Right lobe of liver (tissue), 6 donors: ENCODE data around the gene HLA-DQA1. TPM values are rescaled to one million over a fixed set of nuclear protein-coding genes. Genes with fewer than 3 reads are reported as not detected.
A peak's percentile ranks its signal among the peaks of the same experiment; 100 is the strongest.

ENCODE experiments used
- ATAC-seq, 4 donors: fragments of 200-7000 bp; cut with Tn5 transposase; one replicate each; pipeline ENCODE4 v1.9.1; 2020; ENCODE audit warnings: mild to moderate bottlenecking in 4 of 4, moderate library complexity in 4 of 4
- DNase-seq, 3 donors: peaks; one replicate each; pipeline ENCODE4 v3.0.0-alpha.2; 2020
- H3K27ac ChIP-seq, 3 donors: fragments of 200-600 bp; one replicate each; pipeline ENCODE4 v1.8.0; 2022
- H3K27me3 ChIP-seq, 2 donors: fragments of 200-600 bp; one replicate each; pipeline ENCODE4 v1.8.0; 2022
- H3K36me3 ChIP-seq, 4 donors: fragments of 200-600 bp; sonication (generic) in 1 of 4; one replicate each; pipeline versions ENCODE4 v1.5.1 to v1.8.0; 2017 to 2022; ENCODE audit warnings: control low read depth in 1 of 4
- H3K4me1 ChIP-seq, 4 donors: fragments of 200-600 bp; sonication (generic) in 1 of 4; one replicate each; pipeline versions ENCODE4 v1.5.1 to v1.8.0; 2017 to 2022; ENCODE audit warnings: control low read depth in 1 of 4
- H3K4me3 ChIP-seq, 3 donors: fragments of 200-600 bp; one replicate each; pipeline ENCODE4 v1.8.0; 2022
- H3K9me3 ChIP-seq, 4 donors: fragments of 200-600 bp; sonication (generic) in 1 of 4; one replicate each; pipeline versions ENCODE4 v1.5.1 to v1.8.0; 2017 to 2022; ENCODE audit warnings: control low read depth in 1 of 4
- POLR2A ChIP-seq: fragments of 450-650 bp; IDR thresholded peaks from one replicate; pipeline ENCODE4 v1.6.1; 2017; ENCODE audit warnings: antibody characterized with exemption, mild to moderate bottlenecking
- WGBS: methylation state at CpG from one replicate; pipeline ENCODE4 v1.1.6; 2018; ENCODE audit warnings: low coverage, low lambda C conversion rate; ENCODE audit not compliant: insufficient coverage; ENCODE audit errors: missing lambda C conversion rate; 5-methylcytosine and 5-hydroxymethylcytosine counted together
- intact Hi-C, 2 donors: fragments of 100-400 bp; cut with DNase I; formaldehyde crosslinking; loops; one replicate each; pipeline versions ENCODE4 v1.11.2 to v1.14.1; 2022
- total RNA-seq, 6 experiments: library from RNA; depleted of rRNA in 2 of 6; stranded (reverse); fragments of >200 nt in 2 of 6; fragmentation: NEBNext Ultra II Directional in 3 of 6; extraction: Animal tissue kit (Norgen Biotek cat#: 25700) in 3 of 6; gene quantifications; one replicate each; pipeline versions ENCODE4 v1.1.0 to v1.2.4, GENCODE V29; 2016 to 2023
- TF ChIP-seq, protein P1 (sequence below), 4 donors: fragments of 200-600 bp in 3 of 4; fragments of 450-650 bp in 1 of 4; IDR thresholded peaks; one replicate each; pipeline versions ENCODE4 v1.5.1 to v1.8.0; 2016 to 2022; ENCODE audit warnings: antibody characterized with exemption in 4 of 4, mild to moderate bottlenecking in 2 of 4
- donor health status: DM: no; HTN: yes; CAD: no.
- donor health status: DM: no; HTN: no; CAD: no.
- donor health status: DM: no; HTN: no; CAD: no.
- donor health status: DM: no; HTN: yes; CAD: no.
- donor health status: DM: no; HTN: yes; CAD: no.

HLA-DQA1 gene
- total RNA-seq, 6 experiments from 2014 or later, result 0.31 to 15.9 (median 5.4) TPM

DNA sequence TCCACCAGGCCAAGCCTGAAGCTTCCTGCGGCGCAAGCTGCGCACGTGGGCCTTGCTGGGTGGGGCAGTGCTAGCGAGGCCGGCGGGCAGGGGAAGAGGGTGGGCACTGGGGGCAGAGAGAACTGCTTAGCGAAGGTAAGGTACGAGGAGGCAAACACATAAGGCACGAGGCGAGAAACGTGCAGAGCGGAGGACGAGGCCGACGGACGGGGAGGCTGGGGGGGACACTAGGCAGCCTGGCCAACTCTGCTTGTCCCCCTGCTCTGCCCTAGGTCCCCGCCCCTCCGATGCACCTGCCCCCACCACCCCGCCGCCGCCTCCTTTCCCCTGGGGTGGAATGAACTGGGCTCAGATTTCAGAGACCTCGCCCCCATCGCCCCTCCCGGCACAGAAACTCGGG, 27.1 kb downstream of the HLA-DQA1 start:
- intact Hi-C loops, result no loop called here
- Histone ChIP-seq H3K27ac (no peak overlapping the region), H3K4me3 (no peak overlapping the region), H3K9me3 (no peaks in the 10 kb centered on the region), H3K36me3 (no peaks in the 10 kb centered on the region), H3K27me3 (no peaks in the 10 kb centered on the region), H3K4me1 (no peaks in the 10 kb centered on the region)
- DNase-seq, result no peak
- ATAC-seq, result no peak
- WGBS, result no CpG with 5 or more reads among the region's 26 CpGs
- TF ChIP-seq, protein P1, sequence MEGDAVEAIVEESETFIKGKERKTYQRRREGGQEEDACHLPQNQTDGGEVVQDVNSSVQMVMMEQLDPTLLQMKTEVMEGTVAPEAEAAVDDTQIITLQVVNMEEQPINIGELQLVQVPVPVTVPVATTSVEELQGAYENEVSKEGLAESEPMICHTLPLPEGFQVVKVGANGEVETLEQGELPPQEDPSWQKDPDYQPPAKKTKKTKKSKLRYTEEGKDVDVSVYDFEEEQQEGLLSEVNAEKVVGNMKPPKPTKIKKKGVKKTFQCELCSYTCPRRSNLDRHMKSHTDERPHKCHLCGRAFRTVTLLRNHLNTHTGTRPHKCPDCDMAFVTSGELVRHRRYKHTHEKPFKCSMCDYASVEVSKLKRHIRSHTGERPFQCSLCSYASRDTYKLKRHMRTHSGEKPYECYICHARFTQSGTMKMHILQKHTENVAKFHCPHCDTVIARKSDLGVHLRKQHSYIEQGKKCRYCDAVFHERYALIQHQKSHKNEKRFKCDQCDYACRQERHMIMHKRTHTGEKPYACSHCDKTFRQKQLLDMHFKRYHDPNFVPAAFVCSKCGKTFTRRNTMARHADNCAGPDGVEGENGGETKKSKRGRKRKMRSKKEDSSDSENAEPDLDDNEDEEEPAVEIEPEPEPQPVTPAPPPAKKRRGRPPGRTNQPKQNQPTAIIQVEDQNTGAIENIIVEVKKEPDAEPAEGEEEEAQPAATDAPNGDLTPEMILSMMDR (IDR thresholded peaks at IDR 0.05), result no peak
- TF ChIP-seq POLR2A, result no peak

DNA sequence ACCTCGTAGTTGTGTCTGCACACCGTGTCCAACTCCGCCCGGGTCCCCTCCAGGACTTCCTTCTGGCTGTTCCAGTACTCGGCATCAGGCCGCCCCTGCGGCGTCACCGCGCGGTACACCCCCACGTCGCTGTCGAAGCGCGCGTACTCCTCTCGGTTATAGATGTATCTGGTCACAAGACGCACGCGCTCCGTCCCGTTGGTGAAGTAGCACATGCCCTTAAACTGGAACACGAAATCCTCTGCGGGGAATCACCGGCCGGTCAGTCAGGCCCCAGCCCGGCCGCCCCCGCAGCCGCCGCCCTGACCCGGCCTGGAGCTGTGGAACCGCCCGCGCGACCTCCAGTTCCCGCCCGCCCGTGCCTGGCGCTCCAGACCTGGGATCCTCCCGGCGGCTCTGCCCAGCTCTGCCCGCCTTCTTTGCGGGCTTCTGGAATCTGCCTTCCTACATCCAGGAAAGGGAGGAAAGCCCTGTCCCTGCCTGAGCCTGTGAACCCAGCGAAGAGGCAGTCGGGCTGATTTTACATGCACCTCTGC, 27.7 kb downstream of the HLA-DQA1 start:
- Histone ChIP-seq H3K36me3 (no peaks in the 10 kb centered on the region), H3K27me3 (no peaks in the 10 kb centered on the region), H3K9me3 (no peaks in the 10 kb centered on the region), H3K27ac (no peak overlapping the region), H3K4me1 (no peaks in the 10 kb centered on the region), H3K4me3 (peak overlapping the region in 1 of 3 donors; percentile 25)
- DNase-seq (no peak), ATAC-seq (peak; percentile 22 to 59 (median 41))
- 0% methylated on average over 17 of the region's 47 CpGs for WGBS
- TF ChIP-seq, protein P1 (IDR thresholded peaks at IDR 0.05), result no peak
- no peak for TF ChIP-seq POLR2A
- intact Hi-C loops, result no loop called here

DNA sequence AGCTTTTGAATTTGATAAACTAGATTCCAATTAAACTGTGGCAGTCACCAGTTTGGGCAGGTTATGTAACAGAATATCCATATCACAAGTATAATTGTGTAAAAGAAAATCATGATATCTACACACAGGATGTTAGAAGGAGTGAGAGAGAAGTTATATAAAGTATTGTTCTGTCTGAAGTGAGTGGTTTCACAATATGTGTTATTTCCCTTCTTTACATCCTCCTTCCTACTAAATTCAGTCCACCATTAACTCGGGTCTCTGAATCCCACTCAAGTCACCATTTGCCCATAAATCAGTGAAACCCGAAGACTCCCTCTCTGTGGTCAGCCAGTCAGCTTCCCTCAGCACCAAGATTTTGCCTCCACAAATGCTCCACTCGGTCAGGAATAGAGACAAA, 28.5 kb downstream of the HLA-DQA1 start:
- no peaks in the 10 kb centered on the region for H3K4me1 ChIP-seq
- H3K27ac ChIP-seq, result peak overlapping the region in 1 of 3 donors; percentile 10
- ATAC-seq (no peak), DNase-seq (no peak)
- peak overlapping the region in 1 of 3 donors; percentile 25 for H3K4me3 ChIP-seq
- 14% methylated on average over 3 of the region's 3 CpGs for WGBS
- H3K36me3 ChIP-seq, result no peaks in the 10 kb centered on the region
- H3K27me3 ChIP-seq, result no peaks in the 10 kb centered on the region
- intact Hi-C loops, result no loop called here
- H3K9me3 ChIP-seq, result no peaks in the 10 kb centered on the region
- TF ChIP-seq, protein P1 (IDR thresholded peaks at IDR 0.05), result no peak
- TF ChIP-seq POLR2A, result no peak

DNA sequence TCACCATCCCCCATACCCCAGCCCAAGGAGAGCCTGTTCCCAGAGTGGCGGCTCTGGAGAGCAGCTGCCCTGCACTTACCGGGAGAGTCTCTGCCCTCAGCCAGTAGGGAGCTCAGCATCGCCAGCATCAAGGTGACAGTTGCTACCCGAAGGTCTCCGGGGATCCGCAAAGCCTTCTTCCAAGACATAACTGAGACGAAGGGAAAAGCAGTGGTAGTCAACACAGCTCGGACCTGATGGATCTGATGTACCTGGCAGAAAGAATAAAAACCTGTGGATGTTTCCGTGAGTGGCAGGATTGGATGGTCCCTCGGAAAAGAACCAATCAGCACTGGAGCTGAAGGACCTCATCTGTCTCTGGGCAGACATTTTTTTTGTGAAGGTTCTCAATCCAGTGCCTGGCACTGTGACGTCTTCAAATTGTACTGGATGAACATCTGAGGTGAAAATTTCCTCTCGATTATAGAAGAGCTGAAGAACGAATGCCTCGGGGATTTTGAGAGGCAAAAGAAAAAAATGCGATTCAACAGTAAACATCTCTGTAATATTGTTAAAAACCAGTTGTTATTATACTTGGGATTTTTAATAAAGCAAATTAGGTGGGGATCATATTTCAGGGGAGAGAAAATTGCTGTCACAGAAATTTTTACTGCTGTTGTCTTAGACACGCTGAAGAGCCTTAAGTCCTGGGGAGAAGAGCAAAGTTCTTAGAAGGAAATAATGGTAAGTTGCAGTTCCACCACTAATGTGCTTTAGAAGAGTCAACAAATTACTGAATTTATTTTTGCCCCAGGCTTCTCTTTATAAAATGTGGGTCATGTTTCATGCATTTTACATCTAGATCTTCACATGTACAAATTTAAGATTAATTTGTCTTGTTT, 29.5 kb downstream of the HLA-DQA1 start, which contains the start of gene HLA-DQB1:
HLA-DQB1 (minus strand) TSS at position 238 of the 881 bp plus-strand sequence; CDS start at position 188, 50 bp downstream.
- DNase-seq (no peak), ATAC-seq (peak; percentile 75 to 94 (median 80))
- intact Hi-C loops, result no loop called here
- WGBS, result 9% methylated on average over 12 of the region's 16 CpGs
- H3K4me3 ChIP-seq, result peak within 1 kb of the TSS in 1 of 3 donors; percentile 25
- H3K9me3 ChIP-seq, result no peaks in the 10 kb centered on the region
- H3K4me1 ChIP-seq, result no peaks in the 10 kb centered on the region
- TF ChIP-seq POLR2A, result no peak
- TF ChIP-seq, protein P1 (IDR thresholded peaks at IDR 0.05), result no peak
- H3K36me3 ChIP-seq, result no peaks in the 10 kb centered on the region
- H3K27me3 ChIP-seq, result no peaks in the 10 kb centered on the region
- peak within 1 kb of the TSS in 1 of 3 donors; percentile 10 for H3K27ac ChIP-seq
